ENCODE data around the gene TRPC4AP.

GRCh38 chr20:34956041-34956458, 136.6 kb downstream of the TRPC4AP start:
- no peak for TF ChIP-seq CTCF (IDR thresholded peaks at IDR 0.05)
- no peak for TF ChIP-seq POLR2AphosphoS5 (IDR thresholded peaks at IDR 0.05; ENCODE audit: insufficient read depth in 1 of 2, low read depth in 1 of 2)
- no peak for TF ChIP-seq POLR2A (IDR thresholded peaks at IDR 0.05)
